GM19438 (cell line): Measurements from ENCODE around the gene MSRB2.
"Not testable (repeated sequence)": the region's sequence is repeated elsewhere in the genome, so short reads cannot be mapped to it uniquely, and the experiment has no call there.

ENCODE experiments used
- ATAC-seq: cut with Tn5 transposase; IDR thresholded peaks from one replicate; pipeline ENCODE4 v1.9.1; 2021; ENCODE audit warnings: low read depth; ENCODE audit not compliant: unreplicated experiment

MSRB2 gene

GRCh38 chr10:23095404-23095965 is at the start of gene MSRB2:
MSRB2 (plus strand) TSS chr10:23095579; CDS start chr10:23095609, 30 bp downstream.
- ATAC-seq, result peak; percentile 91

GRCh38 chr10:23046027-23046426 is 49.4 kb upstream of the MSRB2 start:
- ATAC-seq, result no peak

GRCh38 chr10:23047201-23048050 is 48.0 kb upstream of the MSRB2 start:
- ATAC-seq, result no peak

- no peak for ATAC-seq
Measured at GRCh38 chr10:23048191-23048590, 47.2 kb upstream of the MSRB2 start.

- no peak for ATAC-seq
Measured at GRCh38 chr10:23051278-23051677, 44.1 kb upstream of the MSRB2 start.

- ATAC-seq, result no peak
Measured at GRCh38 chr10:23051855-23052331, 43.5 kb upstream of the MSRB2 start.

- ATAC-seq, result no peak
Measured at GRCh38 chr10:23053036-23053435, 42.3 kb upstream of the MSRB2 start.

- no peak for ATAC-seq
Measured at GRCh38 chr10:23055424-23056185, 39.8 kb upstream of the MSRB2 start.

GRCh38 chr10:23056186-23056579 is 39.2 kb upstream of the MSRB2 start:
- no peak for ATAC-seq

- no peak for ATAC-seq
Measured at GRCh38 chr10:23058366-23058765, 37.0 kb upstream of the MSRB2 start.

- no peak for ATAC-seq
Measured at GRCh38 chr10:23060918-23061317, 34.5 kb upstream of the MSRB2 start.

GRCh38 chr10:23063045-23063972 is 32.1 kb upstream of the MSRB2 start:
- ATAC-seq, result no peak

GRCh38 chr10:23063973-23064812 is 31.2 kb upstream of the MSRB2 start:
- ATAC-seq, result no peak

- ATAC-seq, result not testable (repeated sequence)
Measured at GRCh38 chr10:23064813-23065114, 30.6 kb upstream of the MSRB2 start.

GRCh38 chr10:23065181-23065948 is 30.0 kb upstream of the MSRB2 start:
- ATAC-seq, result no peak

GRCh38 chr10:23067337-23067736 is 28.0 kb upstream of the MSRB2 start:
- no peak for ATAC-seq

GRCh38 chr10:23067939-23068775 is 27.2 kb upstream of the MSRB2 start:
- peak; percentile 46 for ATAC-seq
